Measurements from ENCODE around the gene ATP8A2.

ATP8A2 gene

GRCh38 chr13:25608181-25608580, 236.4 kb downstream of the ATP8A2 start:
- DNase-seq (ENCODE audit: extremely low read depth in 1 of 2, low read depth in 1 of 2), result no peak

- no peak for DNase-seq (ENCODE audit: extremely low read depth in 1 of 2, low read depth in 1 of 2)
These were observed 244.9 kb downstream of the ATP8A2 start for GRCh38 chr13:25616674-25617073.

- no peak for DNase-seq (ENCODE audit: extremely low read depth in 1 of 2, low read depth in 1 of 2)
These were observed 248.1 kb downstream of the ATP8A2 start for GRCh38 chr13:25619897-25620296.

- DNase-seq (ENCODE audit: extremely low read depth in 1 of 2, low read depth in 1 of 2), result no peak
These were observed 253.6 kb downstream of the ATP8A2 start for GRCh38 chr13:25625414-25625813.

DNA sequence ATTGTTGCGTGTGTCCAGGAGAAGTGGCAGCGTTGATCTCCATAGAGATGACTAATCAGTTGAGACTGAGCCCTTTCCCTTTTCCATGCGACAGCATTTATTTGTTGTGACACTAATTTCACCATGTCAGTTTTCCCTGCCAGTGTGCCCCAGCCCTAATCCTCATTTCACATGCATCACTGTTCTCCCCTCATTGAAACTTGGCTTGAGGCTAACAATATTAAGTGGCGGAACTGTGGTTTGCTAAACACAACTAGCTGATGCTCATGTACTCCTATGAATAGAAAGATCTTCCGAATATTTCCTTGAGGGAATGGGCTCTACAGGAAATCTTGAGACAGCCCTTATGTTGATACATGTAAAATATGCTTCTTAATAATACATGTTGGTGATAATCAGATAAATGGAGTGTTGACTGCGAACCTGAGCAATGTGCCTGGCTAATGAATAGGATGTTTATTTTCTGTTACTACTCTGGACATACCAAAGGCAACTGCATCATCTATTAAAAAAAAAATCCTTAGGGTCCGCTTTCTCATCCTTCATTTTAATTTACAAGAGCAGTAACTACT, 258.6 kb downstream of the ATP8A2 start:
- DNase-seq (ENCODE audit: extremely low read depth in 1 of 2, low read depth in 1 of 2), result no peak

DNA sequence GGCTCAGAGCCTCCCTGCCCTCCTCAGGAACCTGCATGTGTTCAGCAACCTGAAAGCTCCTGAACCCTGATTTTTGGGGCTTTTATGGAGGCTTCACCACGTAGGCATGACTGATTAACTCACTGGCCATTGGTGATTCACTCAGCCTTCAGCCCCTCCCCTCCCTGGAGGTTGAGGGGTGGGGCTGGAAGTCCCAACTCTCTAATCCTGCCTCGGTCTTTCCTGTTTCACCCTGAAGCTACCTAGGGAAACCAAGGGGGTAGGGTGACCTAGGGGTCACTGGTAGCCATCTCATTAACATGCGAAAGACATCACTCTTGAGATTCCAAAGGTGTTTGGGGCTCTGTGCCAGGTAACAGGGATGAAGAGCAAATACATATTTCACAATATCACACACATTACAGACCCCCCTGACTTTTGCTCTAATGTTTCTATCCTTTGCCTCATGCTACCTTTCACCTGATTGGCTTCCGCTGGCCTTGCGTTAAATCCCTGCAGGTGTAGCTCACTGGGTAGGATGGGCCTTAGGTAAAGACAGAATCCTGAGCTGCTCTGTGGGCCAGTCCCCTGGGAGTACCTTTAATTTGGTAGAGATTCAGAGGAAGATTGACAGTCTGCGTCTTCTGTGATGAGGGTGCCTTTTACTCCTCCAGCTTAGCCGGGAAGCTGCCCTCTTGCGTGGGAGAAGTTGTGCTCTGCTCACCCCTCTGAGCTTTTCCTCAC, 260.6 kb downstream of the ATP8A2 start:
- DNase-seq (ENCODE audit: extremely low read depth in 1 of 2, low read depth in 1 of 2), result no peak

DNA sequence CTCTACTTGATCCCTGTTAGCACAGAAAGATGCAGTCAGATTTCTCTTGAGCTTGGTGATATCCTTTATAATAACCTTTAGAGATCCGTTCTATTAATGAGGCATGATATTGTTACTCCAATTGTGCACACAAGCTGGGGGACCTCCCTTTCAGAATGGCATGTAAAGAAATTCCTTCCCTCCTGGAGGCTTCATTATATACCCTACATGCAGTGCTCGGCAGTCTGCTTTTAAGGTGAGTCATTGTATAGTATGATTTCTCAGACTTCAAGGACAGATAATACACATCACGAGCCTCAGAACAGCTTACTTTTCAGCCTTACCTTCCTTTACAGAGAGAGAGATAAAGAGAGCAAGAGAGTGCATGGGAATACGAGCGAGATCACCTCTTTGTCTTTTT, 261.3 kb downstream of the ATP8A2 start:
- no peak for DNase-seq (ENCODE audit: extremely low read depth in 1 of 2, low read depth in 1 of 2)

DNA sequence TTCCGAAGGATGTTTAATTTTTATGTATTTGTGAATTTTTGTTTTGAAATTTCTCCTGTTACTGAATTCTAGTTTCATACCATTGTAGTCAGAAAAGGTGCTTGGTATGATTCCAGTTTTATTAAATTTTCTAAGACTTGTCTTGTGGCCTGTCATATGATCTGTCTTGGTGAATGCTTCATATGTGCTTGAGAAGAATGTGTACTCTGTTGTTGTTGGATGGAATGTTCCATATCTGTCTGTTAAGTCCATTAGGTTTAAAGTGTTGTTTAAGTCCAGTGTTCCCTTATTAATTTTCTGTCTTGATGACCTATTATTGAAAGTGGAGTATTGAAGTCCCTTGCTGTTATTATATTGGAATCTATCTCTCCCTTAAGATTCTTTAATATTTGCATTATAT, 273.9 kb downstream of the ATP8A2 start:
- no peak for DNase-seq (ENCODE audit: extremely low read depth in 1 of 2, low read depth in 1 of 2)

GRCh38 chr13:25649001-25649633, 277.3 kb downstream of the ATP8A2 start:
- DNase-seq (ENCODE audit: extremely low read depth in 1 of 2, low read depth in 1 of 2), result no peak

DNA sequence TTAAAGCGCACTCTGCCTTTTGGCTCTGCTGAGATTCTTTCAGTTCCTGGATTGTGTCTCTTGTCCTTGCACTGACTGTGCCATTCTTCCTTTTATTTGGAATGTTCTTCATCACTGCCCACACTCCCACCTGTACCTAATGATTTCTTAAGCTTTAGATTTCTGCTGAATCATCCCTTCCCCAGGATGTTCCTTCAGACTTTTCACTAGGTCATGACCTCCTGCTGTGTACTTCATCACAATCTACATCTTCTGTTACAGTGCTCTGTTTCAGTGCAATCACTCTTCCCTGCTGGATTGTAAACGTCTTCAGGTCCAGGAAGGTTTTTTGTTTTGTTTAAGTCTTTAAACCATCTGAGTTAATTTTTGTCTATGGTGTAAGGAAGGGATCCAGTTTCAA, 281.0 kb downstream of the ATP8A2 start:
- no peak for DNase-seq (ENCODE audit: extremely low read depth in 1 of 2, low read depth in 1 of 2)

DNA sequence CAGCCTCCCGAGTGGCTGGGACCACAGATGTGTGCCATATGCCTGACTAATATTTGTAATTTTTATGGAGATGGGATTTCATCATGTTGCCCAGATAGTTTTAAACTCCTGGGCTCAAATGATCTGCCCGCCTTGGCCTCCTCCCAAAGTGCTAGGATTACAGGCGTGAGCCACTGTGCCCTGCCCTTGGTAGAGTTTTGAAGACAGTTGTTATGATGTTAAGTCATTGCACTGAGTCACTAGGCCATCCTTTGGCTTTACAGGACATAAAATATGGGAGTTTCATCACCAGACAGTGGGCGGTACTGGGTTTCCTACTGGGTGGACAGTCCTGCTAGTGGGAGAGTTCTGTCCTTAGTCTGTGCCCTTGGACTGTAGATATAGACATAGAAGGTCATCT, 282.5 kb downstream of the ATP8A2 start:
- no peak for DNase-seq (ENCODE audit: extremely low read depth in 1 of 2, low read depth in 1 of 2)

DNA sequence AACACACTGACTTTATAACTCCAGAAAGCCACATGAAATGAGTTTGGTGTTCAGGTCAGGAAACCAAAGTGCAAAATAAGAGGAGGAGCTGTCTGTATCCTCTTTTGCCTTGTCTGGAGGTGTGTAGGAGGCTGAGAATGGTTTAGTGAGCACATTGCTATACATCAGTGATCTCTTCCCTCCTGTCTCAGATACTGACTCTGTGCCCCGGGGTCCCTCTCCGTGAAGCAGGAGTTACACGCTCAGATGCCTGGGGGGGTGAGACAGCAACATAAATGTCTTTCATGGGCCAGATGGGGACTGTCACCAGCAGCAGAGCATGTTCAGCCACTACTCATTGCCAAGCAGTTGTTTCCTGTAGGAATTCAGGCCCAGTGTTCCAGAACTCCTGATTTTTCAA, 285.4 kb downstream of the ATP8A2 start:
- no peak for DNase-seq (ENCODE audit: extremely low read depth in 1 of 2, low read depth in 1 of 2)

DNA sequence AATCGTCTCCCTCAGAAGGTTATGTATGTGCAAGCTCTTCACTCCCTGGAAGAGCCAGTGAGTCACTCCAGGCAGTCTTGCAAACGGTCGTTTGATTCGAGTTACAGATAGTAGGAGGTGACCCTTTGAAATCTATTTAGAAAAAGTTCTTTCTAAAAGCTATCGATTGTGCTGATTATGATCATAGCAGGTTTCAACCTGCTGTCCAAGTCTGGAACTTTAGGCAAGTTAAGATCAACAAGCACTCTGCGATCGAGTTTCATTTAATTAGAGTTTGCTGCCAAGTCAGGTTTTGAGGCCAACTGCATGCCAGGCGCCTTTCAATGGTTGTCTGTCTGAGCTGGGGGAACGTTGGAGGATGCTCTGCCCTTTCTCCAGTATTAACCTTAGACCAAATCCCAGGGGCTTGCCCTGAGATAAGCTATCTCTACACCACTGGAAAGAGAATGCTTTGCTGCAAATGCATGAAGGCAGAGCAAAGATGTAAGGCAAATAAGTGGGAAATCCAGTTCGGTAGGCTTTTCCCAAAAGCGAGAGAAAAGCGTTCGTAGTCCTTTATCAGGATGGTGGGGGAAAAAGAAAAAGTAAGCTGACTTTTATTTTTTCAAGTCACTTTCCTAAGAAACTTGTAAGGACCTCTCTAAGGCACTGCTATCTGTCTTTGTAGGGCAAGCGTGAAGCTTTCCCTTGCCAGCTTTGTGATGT, 287.5 kb downstream of the ATP8A2 start:
- no peak for DNase-seq (ENCODE audit: extremely low read depth in 1 of 2, low read depth in 1 of 2)

DNA sequence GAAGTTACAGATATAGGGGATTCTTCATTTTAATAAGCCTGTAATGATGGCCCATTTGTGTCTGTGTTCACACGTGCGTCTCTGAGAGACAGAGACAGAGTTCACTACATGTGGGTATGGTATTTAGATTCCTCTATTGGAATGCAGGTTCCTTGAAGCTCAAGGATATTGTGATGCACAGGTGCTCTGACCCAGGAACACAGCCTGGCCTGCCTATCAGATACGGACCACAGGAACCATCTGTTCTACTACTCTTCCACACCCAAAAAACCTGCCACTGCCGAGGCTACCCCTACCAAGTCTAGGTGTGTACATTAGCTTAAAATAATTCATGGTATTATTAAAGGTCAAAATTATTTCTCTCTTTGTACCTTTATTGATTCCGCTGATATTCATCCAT, 289.2 kb downstream of the ATP8A2 start:
- DNase-seq (ENCODE audit: extremely low read depth in 1 of 2, low read depth in 1 of 2), result no peak

DNA sequence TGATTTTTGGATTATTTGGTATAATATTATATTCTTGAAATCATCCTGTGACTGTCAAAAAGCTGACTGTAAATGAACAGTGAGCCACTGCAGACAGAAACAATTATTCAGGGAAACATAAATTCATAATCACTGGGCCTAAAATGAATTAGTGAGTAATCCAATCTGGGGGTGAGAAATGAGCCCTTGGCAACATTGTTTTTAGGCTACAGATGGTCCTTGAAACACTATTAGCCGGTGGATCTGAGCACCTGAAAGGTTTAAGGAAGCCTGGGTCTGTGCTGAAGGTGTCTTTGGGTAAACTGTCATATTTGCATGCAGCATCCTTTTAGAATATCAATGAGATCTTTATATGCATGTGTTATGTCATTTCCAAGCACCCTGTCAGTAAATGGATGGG, 290.7 kb downstream of the ATP8A2 start:
- DNase-seq (ENCODE audit: extremely low read depth in 1 of 2, low read depth in 1 of 2), result no peak

DNA sequence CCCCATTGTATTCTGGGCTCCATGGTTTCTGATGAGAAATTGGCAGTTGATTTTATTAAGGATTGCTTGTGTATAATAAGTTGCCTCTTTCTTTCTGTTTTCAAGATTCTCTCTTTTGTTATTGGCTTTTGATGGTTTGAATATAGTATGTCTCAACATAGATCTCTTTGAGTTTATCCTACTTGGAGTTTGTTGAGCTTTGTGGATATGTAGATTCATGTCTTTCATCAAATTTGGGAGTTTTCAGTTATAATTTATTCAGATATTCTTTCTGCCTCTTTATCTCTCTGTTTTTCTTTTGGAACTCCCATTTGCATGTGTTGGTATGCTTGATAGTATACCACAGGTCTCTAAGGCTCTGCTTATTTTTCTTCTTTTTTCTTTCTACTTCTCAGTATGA, 296.6 kb downstream of the ATP8A2 start:
- DNase-seq (ENCODE audit: extremely low read depth in 1 of 2, low read depth in 1 of 2), result no peak

DNA sequence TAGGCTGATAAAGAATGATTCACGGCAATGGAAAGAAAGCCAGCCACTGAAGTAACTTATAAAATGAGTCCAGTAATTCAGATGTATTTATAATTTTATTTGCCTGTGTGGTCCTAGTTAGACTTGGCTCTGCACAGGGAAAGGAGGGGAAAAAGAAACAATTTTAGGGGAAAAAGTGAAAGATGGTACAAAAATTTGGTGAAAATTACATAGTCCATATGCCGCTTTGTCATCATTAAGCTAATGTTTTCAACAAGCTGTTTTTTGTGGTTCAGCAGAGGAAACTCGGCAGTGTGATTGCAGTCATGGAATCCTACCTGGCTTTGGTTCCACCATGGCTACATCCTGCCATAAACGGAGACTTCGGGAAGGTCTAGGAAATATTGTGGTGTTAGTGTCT, 301.9 kb downstream of the ATP8A2 start:
- no peak for DNase-seq (ENCODE audit: extremely low read depth in 1 of 2, low read depth in 1 of 2)

DNA sequence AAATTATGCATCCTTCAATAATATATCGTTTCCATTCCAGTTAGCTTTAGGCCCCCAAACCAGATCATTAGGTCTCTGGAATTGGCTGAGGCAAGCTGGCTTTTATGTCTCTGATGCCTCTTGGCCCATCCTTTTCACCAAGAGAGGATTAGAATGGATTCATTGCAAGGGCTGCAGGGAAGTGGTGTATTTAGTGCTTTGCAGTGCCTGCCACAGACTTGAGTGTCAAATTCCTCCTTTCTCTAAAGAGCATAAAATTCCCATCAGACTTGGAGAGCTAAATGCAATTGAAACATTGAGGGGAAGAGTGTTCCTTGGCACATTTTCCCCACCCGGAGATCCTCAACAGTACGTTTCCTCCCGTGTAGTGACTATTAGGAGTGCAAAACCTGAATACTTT, 302.6 kb downstream of the ATP8A2 start:
- DNase-seq (ENCODE audit: extremely low read depth in 1 of 2, low read depth in 1 of 2), result no peak

GRCh38 chr13:25675060-25675459, 303.3 kb downstream of the ATP8A2 start:
- no peak for DNase-seq (ENCODE audit: extremely low read depth in 1 of 2, low read depth in 1 of 2)

- no peak for DNase-seq (ENCODE audit: extremely low read depth in 1 of 2, low read depth in 1 of 2)
These were observed 306.2 kb downstream of the ATP8A2 start for GRCh38 chr13:25677956-25678355.

- no peak for DNase-seq (ENCODE audit: extremely low read depth in 1 of 2, low read depth in 1 of 2)
These were observed 306.6 kb downstream of the ATP8A2 start for GRCh38 chr13:25678398-25678797.

GRCh38 chr13:25679159-25679558, 307.4 kb downstream of the ATP8A2 start:
- DNase-seq (ENCODE audit: extremely low read depth in 1 of 2, low read depth in 1 of 2), result no peak
